ENCODE measurements around the gene CYB5A.

DNA sequence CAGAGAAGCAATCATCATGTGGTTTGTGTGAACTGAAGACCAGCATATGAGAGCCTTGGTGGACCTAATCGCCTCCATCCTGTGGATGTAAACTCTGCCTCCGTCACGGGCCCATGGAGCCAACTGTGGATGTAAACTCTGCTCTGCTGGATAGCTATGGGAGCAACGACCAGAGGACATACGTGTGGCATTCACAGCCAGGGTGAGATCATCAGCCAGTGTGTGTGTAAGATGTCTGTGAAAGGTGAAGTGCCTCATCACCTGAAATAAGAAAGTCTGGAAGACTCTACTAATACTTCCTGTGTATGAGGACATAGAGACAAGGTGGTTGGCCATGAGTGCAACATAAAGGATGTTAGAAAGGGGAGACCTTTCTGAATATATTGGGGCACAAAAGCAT, 63.5 kb downstream of the CYB5A start:
- TF ChIP-seq, protein P1, sequence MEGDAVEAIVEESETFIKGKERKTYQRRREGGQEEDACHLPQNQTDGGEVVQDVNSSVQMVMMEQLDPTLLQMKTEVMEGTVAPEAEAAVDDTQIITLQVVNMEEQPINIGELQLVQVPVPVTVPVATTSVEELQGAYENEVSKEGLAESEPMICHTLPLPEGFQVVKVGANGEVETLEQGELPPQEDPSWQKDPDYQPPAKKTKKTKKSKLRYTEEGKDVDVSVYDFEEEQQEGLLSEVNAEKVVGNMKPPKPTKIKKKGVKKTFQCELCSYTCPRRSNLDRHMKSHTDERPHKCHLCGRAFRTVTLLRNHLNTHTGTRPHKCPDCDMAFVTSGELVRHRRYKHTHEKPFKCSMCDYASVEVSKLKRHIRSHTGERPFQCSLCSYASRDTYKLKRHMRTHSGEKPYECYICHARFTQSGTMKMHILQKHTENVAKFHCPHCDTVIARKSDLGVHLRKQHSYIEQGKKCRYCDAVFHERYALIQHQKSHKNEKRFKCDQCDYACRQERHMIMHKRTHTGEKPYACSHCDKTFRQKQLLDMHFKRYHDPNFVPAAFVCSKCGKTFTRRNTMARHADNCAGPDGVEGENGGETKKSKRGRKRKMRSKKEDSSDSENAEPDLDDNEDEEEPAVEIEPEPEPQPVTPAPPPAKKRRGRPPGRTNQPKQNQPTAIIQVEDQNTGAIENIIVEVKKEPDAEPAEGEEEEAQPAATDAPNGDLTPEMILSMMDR (IDR thresholded peaks at IDR 0.05; ENCODE audit: low read depth, low read length): no peak
- TF ChIP-seq EZH2phosphoT487 (IDR thresholded peaks at IDR 0.05; ENCODE audit: low read depth): no peak

Measured in OCI-LY3 (cell line).